GM12875 (cell line): ENCODE results near the gene LNX1.

Experiments used
- H3K4me3 ChIP-seq: one replicate; pipeline ENCODE4 v1.5.1; 2011; ENCODE audit warnings: low read depth, low read length, control low read depth
- TF ChIP-seq, protein P1 (sequence below): IDR thresholded peaks from 2 replicates; pipeline ENCODE4 v1.5.1; 2011; ENCODE audit warnings: low read depth, mild to moderate bottlenecking, control low read depth, inconsistent platforms, low read length, moderate library complexity, borderline replicate concordance; ENCODE audit not compliant: insufficient read depth

Gene LNX1

GRCh38 chr4:53591372-53591892, at the start of gene LNX1:
LNX1 (minus strand) TSS chr4:53591486; CDS start chr4:53574002, 17,484 bp downstream.
- no peak within 1 kb of the TSS for H3K4me3 ChIP-seq
- TF ChIP-seq, protein P1, sequence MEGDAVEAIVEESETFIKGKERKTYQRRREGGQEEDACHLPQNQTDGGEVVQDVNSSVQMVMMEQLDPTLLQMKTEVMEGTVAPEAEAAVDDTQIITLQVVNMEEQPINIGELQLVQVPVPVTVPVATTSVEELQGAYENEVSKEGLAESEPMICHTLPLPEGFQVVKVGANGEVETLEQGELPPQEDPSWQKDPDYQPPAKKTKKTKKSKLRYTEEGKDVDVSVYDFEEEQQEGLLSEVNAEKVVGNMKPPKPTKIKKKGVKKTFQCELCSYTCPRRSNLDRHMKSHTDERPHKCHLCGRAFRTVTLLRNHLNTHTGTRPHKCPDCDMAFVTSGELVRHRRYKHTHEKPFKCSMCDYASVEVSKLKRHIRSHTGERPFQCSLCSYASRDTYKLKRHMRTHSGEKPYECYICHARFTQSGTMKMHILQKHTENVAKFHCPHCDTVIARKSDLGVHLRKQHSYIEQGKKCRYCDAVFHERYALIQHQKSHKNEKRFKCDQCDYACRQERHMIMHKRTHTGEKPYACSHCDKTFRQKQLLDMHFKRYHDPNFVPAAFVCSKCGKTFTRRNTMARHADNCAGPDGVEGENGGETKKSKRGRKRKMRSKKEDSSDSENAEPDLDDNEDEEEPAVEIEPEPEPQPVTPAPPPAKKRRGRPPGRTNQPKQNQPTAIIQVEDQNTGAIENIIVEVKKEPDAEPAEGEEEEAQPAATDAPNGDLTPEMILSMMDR = no peak

GRCh38 chr4:53640576-53641453, 49.5 kb upstream of the LNX1 start:
- TF ChIP-seq, protein P1 = no peak
- no peak overlapping the region for H3K4me3 ChIP-seq

DNA sequence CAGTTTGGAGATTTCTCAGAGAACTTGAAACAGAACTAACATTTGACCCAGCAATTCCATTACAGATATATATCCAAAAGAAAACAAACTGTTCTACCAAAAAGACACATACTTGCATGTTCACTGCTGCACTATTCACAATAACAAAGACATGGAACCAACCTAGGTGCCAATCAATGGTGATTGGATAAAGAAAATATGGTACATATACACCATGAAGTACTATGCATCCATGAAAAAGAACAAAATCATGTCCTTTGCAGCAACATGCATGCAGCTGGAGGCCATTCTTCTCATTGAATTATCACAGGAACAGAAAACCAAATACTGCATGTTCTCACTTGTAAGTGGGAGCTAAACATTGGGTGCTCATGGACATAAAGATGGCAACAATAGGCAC, 47.6 kb upstream of the LNX1 start:
- H3K4me3 ChIP-seq = no peak overlapping the region
- TF ChIP-seq, protein P1 = no peak

- no peak overlapping the region for H3K4me3 ChIP-seq
- TF ChIP-seq, protein P1 = no peak
Observed at GRCh38 chr4:53637348-53637747, 46.1 kb upstream of the LNX1 start.

DNA sequence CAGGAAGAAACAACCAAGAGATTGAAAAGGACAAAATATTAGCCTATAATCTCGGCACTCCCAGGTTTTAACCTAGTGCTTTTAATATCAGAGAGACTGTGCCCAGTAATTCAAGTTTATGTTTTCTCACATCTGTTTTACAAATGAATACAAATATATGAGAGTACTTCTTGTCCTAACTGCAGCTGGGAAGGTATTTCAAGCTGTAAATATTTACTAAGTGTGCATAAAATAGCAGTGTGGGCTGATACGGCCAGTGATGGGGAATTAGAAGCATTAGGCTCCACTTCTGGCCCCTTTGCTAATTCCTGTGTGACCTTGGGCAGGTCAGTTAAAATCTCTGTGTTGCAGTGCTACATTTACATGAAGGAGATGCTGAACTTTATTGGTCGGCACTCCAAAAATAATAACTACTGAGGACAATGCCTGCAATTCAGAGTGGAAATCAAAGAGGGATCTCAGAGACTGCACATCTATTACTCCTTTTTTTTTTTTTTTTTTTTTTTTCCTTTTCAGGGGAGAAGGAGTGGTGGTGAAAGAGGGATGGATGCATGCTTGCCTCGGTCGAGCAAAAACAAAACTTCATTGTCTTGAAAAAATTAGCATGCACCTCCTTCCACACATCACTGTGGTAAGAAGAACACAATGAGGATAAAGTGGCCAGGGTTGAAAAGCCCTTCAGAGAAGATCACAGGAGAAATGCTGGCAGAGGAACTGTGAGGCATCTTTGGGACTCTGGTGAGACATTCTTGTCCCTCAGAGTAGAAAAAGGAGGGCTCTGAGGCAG, 44.6 kb upstream of the LNX1 start:
- TF ChIP-seq, protein P1 = no peak
- H3K4me3 ChIP-seq = no peak overlapping the region

- TF ChIP-seq, protein P1 = no peak
- no peak overlapping the region for H3K4me3 ChIP-seq
Observed at GRCh38 chr4:53633608-53634007, 42.3 kb upstream of the LNX1 start.
